Measurements from ENCODE around the gene P2RX5. TPM values are rescaled to one million over a fixed set of nuclear protein-coding genes. Genes with fewer than 3 reads are reported as not detected.

P2RX5 gene
- total and polyA plus RNA-seq, 11 donors, result 5.4 to 108 (median 14.3) TPM

GRCh38 chr17:3678821-3679530 is 17.0 kb downstream of the P2RX5 start:
- Histone ChIP-seq H3K4me1 (peaks cover 0 to 8% (median 0%) of the 10 kb centered on the region in 12 donors), H3K9me3 (no peaks in the 10 kb centered on the region), H3K36me3 (peaks cover 0 to 4% (median 0%) of the 10 kb centered on the region in 9 donors), H3K27me3 (peaks cover 0 to 15% (median 0%) of the 10 kb centered on the region in 9 donors), H3K27ac (no peak overlapping the region), H3K4me3 (no peak overlapping the region)
- no peak for ATAC-seq
- intact Hi-C loops (cut with DNase I), result no loop called here
- no peak for TF ChIP-seq POLR2A (IDR thresholded peaks at IDR 0.05)
- TF ChIP-seq, protein P1, sequence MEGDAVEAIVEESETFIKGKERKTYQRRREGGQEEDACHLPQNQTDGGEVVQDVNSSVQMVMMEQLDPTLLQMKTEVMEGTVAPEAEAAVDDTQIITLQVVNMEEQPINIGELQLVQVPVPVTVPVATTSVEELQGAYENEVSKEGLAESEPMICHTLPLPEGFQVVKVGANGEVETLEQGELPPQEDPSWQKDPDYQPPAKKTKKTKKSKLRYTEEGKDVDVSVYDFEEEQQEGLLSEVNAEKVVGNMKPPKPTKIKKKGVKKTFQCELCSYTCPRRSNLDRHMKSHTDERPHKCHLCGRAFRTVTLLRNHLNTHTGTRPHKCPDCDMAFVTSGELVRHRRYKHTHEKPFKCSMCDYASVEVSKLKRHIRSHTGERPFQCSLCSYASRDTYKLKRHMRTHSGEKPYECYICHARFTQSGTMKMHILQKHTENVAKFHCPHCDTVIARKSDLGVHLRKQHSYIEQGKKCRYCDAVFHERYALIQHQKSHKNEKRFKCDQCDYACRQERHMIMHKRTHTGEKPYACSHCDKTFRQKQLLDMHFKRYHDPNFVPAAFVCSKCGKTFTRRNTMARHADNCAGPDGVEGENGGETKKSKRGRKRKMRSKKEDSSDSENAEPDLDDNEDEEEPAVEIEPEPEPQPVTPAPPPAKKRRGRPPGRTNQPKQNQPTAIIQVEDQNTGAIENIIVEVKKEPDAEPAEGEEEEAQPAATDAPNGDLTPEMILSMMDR (IDR thresholded peaks at IDR 0.05), result no peak
- 85 to 91% (median 89%) methylated on average over 21 to 27 of the region's 27 CpGs for WGBS, 4 donors
- DNase-seq, result no peak

GRCh38 chr17:3678095-3678820 is 17.7 kb downstream of the P2RX5 start:
- Histone ChIP-seq H3K4me1 (peaks cover 0 to 8% (median 0%) of the 10 kb centered on the region in 12 donors), H3K27me3 (peaks cover 0 to 14% (median 0%) of the 10 kb centered on the region in 9 donors), H3K27ac (no peak overlapping the region), H3K9me3 (no peaks in the 10 kb centered on the region), H3K36me3 (peaks cover 0 to 4% (median 0%) of the 10 kb centered on the region in 9 donors), H3K4me3 (no peak overlapping the region)
- ATAC-seq, result peak in 1 of 4 donors; percentile 6
- no peak for DNase-seq
- intact Hi-C loops (cut with DNase I), result no loop called here
- WGBS, 4 donors, result 63 to 79% (median 74%) methylated on average over 9 to 16 of the region's 16 CpGs
- TF ChIP-seq POLR2A (IDR thresholded peaks at IDR 0.05), result no peak
- TF ChIP-seq, protein P1 (IDR thresholded peaks at IDR 0.05), result no peak

DNA sequence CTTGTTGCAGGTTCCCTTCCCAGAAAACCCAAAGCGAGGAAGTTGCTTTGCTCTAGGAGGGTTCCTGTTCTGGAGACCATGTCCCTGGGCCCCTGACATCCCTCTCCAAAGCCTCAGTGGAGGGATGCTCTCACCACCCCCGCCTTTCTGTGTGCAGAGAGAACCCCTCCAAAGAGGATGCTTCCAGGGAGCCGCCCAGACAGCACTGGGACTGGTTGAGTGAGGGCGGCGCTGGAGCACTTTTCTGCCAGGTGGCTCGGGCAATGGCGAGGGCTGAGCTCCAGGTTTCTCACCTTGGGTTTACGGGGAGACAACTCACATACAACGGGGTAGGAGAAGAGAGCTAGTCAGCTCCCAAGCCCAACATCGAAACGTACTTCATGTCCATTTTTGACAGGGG is 20.1 kb downstream of the P2RX5 start:
- Histone ChIP-seq H3K36me3 (peaks cover 0 to 9% (median 4%) of the 10 kb centered on the region in 9 donors), H3K27ac (no peak overlapping the region), H3K4me1 (peaks cover 0 to 4% (median 0%) of the 10 kb centered on the region in 12 donors), H3K4me3 (no peak overlapping the region), H3K9me3 (no peaks in the 10 kb centered on the region), H3K27me3 (no peaks in the 10 kb centered on the region)
- intact Hi-C loops (cut with DNase I), result no loop called here
- no peak for ATAC-seq
- TF ChIP-seq POLR2A (IDR thresholded peaks at IDR 0.05), result no peak
- TF ChIP-seq, protein P1 (IDR thresholded peaks at IDR 0.05), result no peak
- 81 to 88% (median 85%) methylated on average over 11 of the region's 11 CpGs for WGBS, 4 donors
- DNase-seq, result no peak

DNA sequence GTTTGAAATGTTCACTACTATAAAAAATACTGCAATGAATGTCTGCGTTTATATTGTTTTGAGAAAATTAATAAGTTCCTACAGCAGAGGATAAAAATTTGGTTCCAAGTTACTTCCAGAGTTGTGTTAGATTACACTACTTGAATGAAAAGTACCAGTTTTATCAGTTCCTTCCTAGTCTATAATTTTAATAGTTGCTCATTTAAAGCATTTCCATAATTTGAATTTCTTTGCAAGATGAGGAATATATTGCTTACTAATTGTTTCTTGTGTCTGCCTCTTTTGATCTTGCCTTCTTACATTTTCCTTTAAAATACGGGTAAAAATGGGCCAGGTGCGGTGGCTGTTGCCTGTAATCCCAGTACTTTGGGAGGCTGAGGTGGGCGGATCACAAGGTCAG is 23.4 kb downstream of the P2RX5 start:
- DNase-seq, result no peak
- no peaks in the 10 kb centered on the region for H3K27me3 ChIP-seq
- H3K36me3 ChIP-seq, result peaks cover 0 to 16% (median under 1%) of the 10 kb centered on the region in 9 donors
- TF ChIP-seq, protein P1 (IDR thresholded peaks at IDR 0.05), result no peak
- TF ChIP-seq POLR2A (IDR thresholded peaks at IDR 0.05), result no peak
- ATAC-seq, result no peak
- peaks cover 4 to 18% (median 12%) of the 10 kb centered on the region in 12 donors for H3K4me1 ChIP-seq
- no peak overlapping the region for H3K4me3 ChIP-seq
- H3K27ac ChIP-seq, result no peak overlapping the region
- H3K9me3 ChIP-seq, result no peaks in the 10 kb centered on the region
- intact Hi-C loops (cut with DNase I), result no loop called here
- WGBS, 4 donors, result 97 to 98% (median 97%) methylated on average over 4 of the region's 4 CpGs

Data from heart left ventricle (tissue), 16 donors.